Measurements from ENCODE around the gene TTC12.

GRCh38 chr11:113278925-113279324, 35.5 kb upstream of the TTC12 start:
- TF ChIP-seq CTCF (IDR thresholded peaks at IDR 0.05) (no peak; the same call in 1 of the 2 replicates), TCF7L2 (IDR thresholded peaks at IDR 0.05; ENCODE audit: low read depth, low read length) (no peak), REST (IDR thresholded peaks at IDR 0.05; ENCODE audit: insufficient read depth in 1 of 2, low read depth in 2 of 2, low read length in 1 of 2) (no peak)
